ENCODE results near the gene ATP2B2.

DNA sequence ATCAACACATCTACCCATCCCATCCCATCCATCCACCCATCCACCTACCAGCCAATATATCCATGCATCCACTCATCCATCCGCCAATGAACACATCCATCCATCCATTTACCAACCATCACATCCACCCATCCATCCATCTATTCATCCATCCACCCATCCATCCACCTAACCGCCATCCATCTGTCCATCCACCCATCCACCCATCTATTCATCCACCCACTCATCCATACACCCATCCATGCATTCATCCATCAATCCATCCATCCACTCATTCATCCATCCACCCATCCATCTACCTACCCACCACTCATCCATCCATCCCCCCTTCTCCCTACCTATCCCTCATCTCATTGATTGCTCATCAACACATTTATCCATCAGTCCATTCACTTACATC is 136.9 kb downstream of the ATP2B2 start:
- TF ChIP-seq POLR2A (IDR thresholded peaks at IDR 0.05; ENCODE audit: low read length), result no peak
- TF ChIP-seq GATA1 (IDR thresholded peaks at IDR 0.05; ENCODE audit: low read depth, low read length), result no peak

All from erythroblast (primary cell).